SK-N-SH treated with all-trans-retinoic acid at 6 μM for 48 hours (cell line): Measurements from ENCODE around the gene EPS8.
"Not testable (repeated sequence)": the region's sequence is repeated elsewhere in the genome, so short reads cannot be mapped to it uniquely, and the experiment has no call there.

Source experiments
- ATAC-seq: fragments of 200-7000 bp; cut with Tn5 transposase; 3 replicates; pipeline ENCODE4 v1.9.1; 2020; ENCODE audit warnings: mild to moderate bottlenecking, moderate library complexity
- ARNTL ChIP-seq: fragments of 450-650 bp; formaldehyde crosslinking; IDR thresholded peaks from 2 replicates; pipeline ENCODE4 v1.5.0; 2020; ENCODE audit warnings: low read depth, mild to moderate bottlenecking, moderate library complexity, borderline replicate concordance
- BACH2 ChIP-seq: fragments of 250-450 bp; sonication (Bioruptor Pico); IDR thresholded peaks from 2 replicates; pipeline ENCODE4 v1.9.0; 2021; ENCODE audit warnings: mild to moderate bottlenecking, borderline replicate concordance
- CREB5 ChIP-seq: fragments of 250-450 bp; sonication (Bioruptor Pico); IDR thresholded peaks from 2 replicates; pipeline ENCODE4 v1.5.1; 2020; ENCODE audit warnings: low read depth, mild to moderate bottlenecking, moderate library complexity
- CSDC2 ChIP-seq: fragments of 250-450 bp; sonication (Bioruptor Pico); IDR thresholded peaks from 2 replicates; pipeline ENCODE4 v1.5.0; 2020; ENCODE audit warnings: mild to moderate bottlenecking, moderate library complexity
- CSRNP3 ChIP-seq: fragments of 250-450 bp; sonication (Bioruptor Pico); IDR thresholded peaks from 2 replicates; pipeline ENCODE4 v1.5.1; 2021; ENCODE audit warnings: mild to moderate bottlenecking, moderate library complexity
- ESRRG ChIP-seq: fragments of 250-450 bp; sonication (Bioruptor Pico); IDR thresholded peaks from 2 replicates; pipeline ENCODE4 v1.6.1; 2021; ENCODE audit warnings: mild to moderate bottlenecking
- GLIS3 ChIP-seq: fragments of 250-450 bp; sonication (Bioruptor Pico); IDR thresholded peaks from 2 replicates; pipeline ENCODE4 v1.5.0; 2020; ENCODE audit warnings: mild to moderate bottlenecking, moderate library complexity
- ISL1 ChIP-seq: fragments of 250-450 bp; sonication (Bioruptor Pico); IDR thresholded peaks from 2 replicates; pipeline ENCODE4 v2.1.2; 2022; ENCODE audit warnings: mild to moderate bottlenecking, moderate library complexity
- OSR1 ChIP-seq: fragments of 250-450 bp; sonication (Bioruptor Pico); IDR thresholded peaks from 2 replicates; pipeline ENCODE4 v1.8.0; 2022; ENCODE audit warnings: moderate library complexity, mild to moderate bottlenecking, inconsistent platforms
- PATZ1 ChIP-seq: fragments of 250-450 bp; sonication (Bioruptor Pico); IDR thresholded peaks from 2 replicates; pipeline ENCODE4 v1.8.0; 2020; ENCODE audit warnings: mild to moderate bottlenecking, moderate library complexity, borderline replicate concordance
- POU6F1 ChIP-seq: fragments of 250-450 bp; sonication (Bioruptor Pico); IDR thresholded peaks from 2 replicates; pipeline ENCODE4 v1.8.0; 2021; ENCODE audit warnings: low read depth, mild to moderate bottlenecking, moderate library complexity, borderline replicate concordance
- PPARA ChIP-seq: fragments of 250-450 bp; sonication (Bioruptor Pico); IDR thresholded peaks from 2 replicates; pipeline ENCODE4 v1.5.0; 2020; ENCODE audit warnings: mild to moderate bottlenecking, borderline replicate concordance
- RARB ChIP-seq: fragments of 250-450 bp; sonication (Bioruptor Pico); IDR thresholded peaks from 2 replicates; pipeline ENCODE4 v1.8.0; 2021; ENCODE audit warnings: mild to moderate bottlenecking, moderate library complexity
- SNAI2 ChIP-seq: fragments of 250-450 bp; sonication (Bioruptor Pico); IDR thresholded peaks from 2 replicates; pipeline ENCODE4 v1.5.0; 2020; ENCODE audit warnings: mild to moderate bottlenecking, moderate library complexity
- TCF4 ChIP-seq: fragments of 250-450 bp; sonication (Bioruptor Pico); IDR thresholded peaks from 2 replicates; pipeline ENCODE4 v1.8.0; 2021; ENCODE audit warnings: mild to moderate bottlenecking, moderate library complexity, borderline replicate concordance
- TOX ChIP-seq: fragments of 250-450 bp; sonication (Bioruptor Pico); IDR thresholded peaks from 2 replicates; pipeline ENCODE4 v1.8.0; 2021; ENCODE audit warnings: mild to moderate bottlenecking, moderate library complexity, borderline replicate concordance
- TSHZ2 ChIP-seq: fragments of 250-450 bp; sonication (Bioruptor Pico); IDR thresholded peaks from 2 replicates; pipeline ENCODE4 v1.5.0; 2020; ENCODE audit warnings: mild to moderate bottlenecking, moderate library complexity
- ZC3H10 ChIP-seq: fragments of 250-450 bp; sonication (Bioruptor Pico); IDR thresholded peaks from 2 replicates; pipeline ENCODE4 v1.5.1; 2021; ENCODE audit warnings: mild to moderate bottlenecking, moderate library complexity
- ZFP30 ChIP-seq: fragments of 450-650 bp; formaldehyde crosslinking; IDR thresholded peaks from 2 replicates; pipeline ENCODE4 v1.5.0; 2022; ENCODE audit warnings: mild to moderate bottlenecking, moderate library complexity
- ZNF565 ChIP-seq: fragments of 450-650 bp; formaldehyde crosslinking; conservative IDR thresholded peaks from 2 replicates; pipeline ENCODE4 v1.5.0; 2020; ENCODE audit warnings: low read depth, mild to moderate bottlenecking, moderate library complexity
- ZNF8 ChIP-seq: fragments of 450-650 bp; formaldehyde crosslinking; IDR thresholded peaks from 2 replicates; pipeline ENCODE4 v1.5.0; 2020; ENCODE audit warnings: mild to moderate bottlenecking, moderate library complexity

The EPS8 gene

GRCh38 chr12:15762162-15762561 lies 27.0 kb downstream of the EPS8 start:
- not testable (repeated sequence) for ATAC-seq

- peak; percentile 80 for ATAC-seq
- no peak for TF ChIP-seq TOX (CRISPR knock-in tag)
- no peak for TF ChIP-seq ESRRG
Measured at GRCh38 chr12:15757553-15758255, 31.5 kb downstream of the EPS8 start.

GRCh38 chr12:15756822-15757221 lies 32.4 kb downstream of the EPS8 start:
- no peak for ATAC-seq
- TF ChIP-seq CSDC2 (CRISPR knock-in tag) (no peak), ISL1 (CRISPR knock-in tag) (peak; percentile 37; the same call in 1 of the 2 replicates)

- ATAC-seq: no peak
- TF ChIP-seq PATZ1 (CRISPR knock-in tag) (no peak), ZNF565 (CRISPR knock-in tag) (no peak), ESRRG (no peak), PPARA (CRISPR knock-in tag) (no peak), CSDC2 (CRISPR knock-in tag) (no peak), ISL1 (CRISPR knock-in tag) (no peak), TCF4 (CRISPR knock-in tag) (no peak), SNAI2 (no peak), ZC3H10 (no peak), POU6F1 (CRISPR knock-in tag) (no peak), BACH2 (no peak), GLIS3 (no peak), CREB5 (CRISPR knock-in tag) (no peak), ZNF8 (CRISPR knock-in tag) (no peak), ZFP30 (no peak), RARB (CRISPR knock-in tag) (no peak), OSR1 (CRISPR knock-in tag) (no peak), ARNTL (CRISPR knock-in tag) (no peak), TSHZ2 (no peak), CSRNP3 (CRISPR knock-in tag) (no peak)
Measured at GRCh38 chr12:15754233-15754632, 35.0 kb downstream of the EPS8 start.
